NCI-H2196 treated with DMSO at 0.1 percent for 48 hours (cell line): ENCODE measurements around the gene AMMECR1.

Experiments
- DNase-seq: peaks from one replicate; lab custom pipeline; 2025; ENCODE audit not compliant: unreplicated experiment; lab: John Stamatoyannopoulos, UW

Gene AMMECR1

GRCh38 chrX:110311437-110312230 is 6.3 kb downstream of the AMMECR1 start:
- DNase-seq: no peak

- no peak for DNase-seq
These were observed 7.0 kb downstream of the AMMECR1 start for GRCh38 chrX:110310896-110311295.

- no peak for DNase-seq
These were observed 7.7 kb downstream of the AMMECR1 start for GRCh38 chrX:110310000-110310790.

- DNase-seq: no peak
These were observed 9.7 kb downstream of the AMMECR1 start for GRCh38 chrX:110308220-110308619.

GRCh38 chrX:110304884-110305283 is 13.0 kb downstream of the AMMECR1 start:
- no peak for DNase-seq

- DNase-seq: no peak
These were observed 13.5 kb downstream of the AMMECR1 start for GRCh38 chrX:110304371-110304770.

GRCh38 chrX:110302975-110303374 is 14.9 kb downstream of the AMMECR1 start:
- DNase-seq: no peak

DNA sequence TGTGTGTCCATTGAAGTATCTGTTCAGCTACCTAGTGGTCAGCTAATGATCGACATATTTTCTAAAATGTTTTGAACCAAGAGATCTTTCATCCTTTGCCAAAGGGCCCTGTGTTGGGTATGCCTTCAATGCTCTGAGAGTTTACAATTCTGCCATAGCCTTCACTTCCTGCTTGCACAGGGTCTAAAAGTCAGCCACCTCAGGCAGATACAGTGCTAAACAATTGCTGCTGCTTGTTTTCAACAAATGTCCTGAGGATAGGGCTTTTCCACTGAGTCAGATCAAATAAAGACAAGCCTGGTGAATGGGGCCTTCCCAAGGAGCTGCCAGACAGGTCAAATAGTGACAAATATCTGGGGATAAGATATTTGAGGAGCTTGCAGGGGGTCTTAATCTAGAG is 16.7 kb downstream of the AMMECR1 start:
- no peak for DNase-seq

DNA sequence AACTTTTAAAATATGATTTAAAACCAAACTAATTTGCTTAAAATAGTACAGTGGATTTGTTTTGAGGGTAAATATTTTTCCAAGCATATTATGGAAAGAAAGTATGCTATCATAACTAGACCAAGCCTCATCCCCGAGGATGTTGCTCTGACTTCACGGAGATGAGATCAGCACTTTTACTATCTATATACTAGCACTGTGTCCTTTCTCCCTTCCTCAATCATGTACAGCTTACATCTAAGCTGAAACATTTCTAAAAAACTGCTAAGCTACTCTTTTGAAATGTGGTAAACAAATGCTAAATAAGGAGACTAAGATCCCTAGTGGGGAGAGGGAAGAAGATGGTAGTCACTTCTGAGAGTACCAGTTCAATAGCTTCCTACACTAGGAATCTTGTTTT is 23.8 kb downstream of the AMMECR1 start:
- DNase-seq: no peak

DNA sequence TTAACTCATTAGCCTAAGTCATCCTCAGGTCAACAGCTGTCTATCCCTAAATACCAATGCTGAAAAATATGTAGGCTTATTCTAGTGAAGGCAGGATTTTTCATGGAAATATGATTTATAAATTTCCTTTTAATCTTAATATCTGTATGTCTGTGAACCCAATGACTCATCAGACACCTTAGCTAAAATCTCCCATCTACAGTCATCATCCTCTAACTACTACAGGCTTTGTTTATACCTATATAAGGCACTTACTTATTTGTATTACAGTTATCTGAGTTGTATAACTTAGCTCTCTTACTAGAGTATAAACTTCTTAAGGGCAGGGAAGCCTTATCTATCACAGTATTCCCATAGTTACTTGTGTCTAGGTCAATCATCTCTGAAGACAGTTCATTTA is 24.2 kb downstream of the AMMECR1 start:
- no peak for DNase-seq

GRCh38 chrX:110287605-110288004 is 30.3 kb downstream of the AMMECR1 start:
- no peak for DNase-seq

- DNase-seq: no peak
These were observed 31.8 kb downstream of the AMMECR1 start for GRCh38 chrX:110286106-110286505.

GRCh38 chrX:110284159-110284558 is 33.7 kb downstream of the AMMECR1 start:
- no peak for DNase-seq

DNA sequence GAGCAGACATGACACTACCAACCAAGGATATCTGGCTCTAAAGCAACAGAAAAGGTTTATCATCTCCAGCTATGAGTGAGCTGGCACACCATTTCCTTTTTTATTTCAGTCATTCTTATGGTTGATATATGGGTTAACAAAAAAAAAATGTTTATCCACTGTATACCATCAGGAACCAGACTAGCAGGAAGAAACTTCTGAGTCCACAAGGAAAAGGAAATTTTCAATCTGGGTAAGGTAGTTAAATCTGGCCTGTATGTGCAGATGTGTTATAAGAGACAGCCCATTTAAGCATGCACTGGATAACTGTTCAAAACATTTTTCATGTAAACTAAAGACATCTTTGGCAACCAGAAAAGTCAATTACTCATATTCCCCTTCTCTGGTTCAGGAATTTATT is 35.0 kb downstream of the AMMECR1 start:
- DNase-seq: no peak

DNA sequence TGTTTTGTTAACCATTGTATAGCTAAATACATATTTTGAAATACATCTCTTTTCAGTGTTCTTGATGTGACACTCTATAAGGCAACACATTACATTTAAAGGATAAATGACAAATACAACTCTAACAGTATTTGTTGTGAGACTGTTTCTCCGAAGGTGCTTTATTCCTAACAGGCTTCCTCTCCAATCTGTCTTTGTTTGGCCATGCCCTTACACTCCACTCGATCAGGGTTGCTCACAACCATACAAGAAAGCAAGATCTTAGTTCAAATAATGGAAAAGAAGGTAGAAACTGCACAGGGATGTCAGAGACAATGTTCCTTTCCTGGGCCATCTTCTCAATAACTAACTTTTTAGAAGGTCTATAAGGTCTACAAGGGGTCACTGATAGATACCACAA is 36.5 kb downstream of the AMMECR1 start:
- DNase-seq: no peak

DNA sequence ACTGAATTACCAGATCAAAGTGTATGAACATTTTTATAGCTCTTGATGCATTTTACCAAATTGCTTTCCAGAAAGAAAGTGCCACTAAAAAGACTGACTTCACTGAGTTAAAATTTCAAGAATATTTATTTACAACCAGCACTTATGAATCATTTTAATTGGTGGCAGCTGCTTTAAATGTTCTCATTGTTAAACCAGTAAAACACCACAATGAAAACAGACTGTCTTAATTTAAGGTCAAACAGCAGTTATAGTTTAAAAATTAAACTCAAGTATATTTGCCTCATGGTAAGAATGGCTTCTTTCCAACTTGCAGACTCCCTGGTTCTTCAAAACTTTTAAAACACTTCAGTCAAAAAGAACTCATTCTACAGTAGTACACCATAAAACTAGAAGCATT is 36.9 kb downstream of the AMMECR1 start:
- DNase-seq: no peak

GRCh38 chrX:110277609-110278008 is 40.3 kb downstream of the AMMECR1 start:
- no peak for DNase-seq

DNA sequence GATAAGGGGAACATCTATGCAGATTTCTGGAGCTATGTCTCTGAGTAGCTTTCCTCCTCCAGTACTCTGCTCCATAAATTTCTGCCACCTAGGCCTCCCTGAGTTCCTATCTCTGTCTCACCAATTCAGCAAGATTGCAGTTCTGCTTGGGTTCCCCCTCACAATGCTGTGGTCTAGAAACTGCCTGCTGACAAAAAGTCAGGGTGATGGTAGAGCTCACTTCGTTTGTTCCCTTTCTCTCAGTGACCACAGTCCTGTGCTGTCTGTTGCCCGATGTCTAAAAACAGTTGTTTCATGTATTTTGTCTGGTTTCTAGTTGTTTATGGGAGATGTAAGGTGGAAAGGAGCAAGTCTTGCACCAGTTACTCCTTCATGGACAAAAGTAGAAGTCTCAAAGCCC is 41.1 kb downstream of the AMMECR1 start:
- DNase-seq: no peak

GRCh38 chrX:110268886-110269285 is 49.0 kb downstream of the AMMECR1 start:
- DNase-seq: no peak

DNA sequence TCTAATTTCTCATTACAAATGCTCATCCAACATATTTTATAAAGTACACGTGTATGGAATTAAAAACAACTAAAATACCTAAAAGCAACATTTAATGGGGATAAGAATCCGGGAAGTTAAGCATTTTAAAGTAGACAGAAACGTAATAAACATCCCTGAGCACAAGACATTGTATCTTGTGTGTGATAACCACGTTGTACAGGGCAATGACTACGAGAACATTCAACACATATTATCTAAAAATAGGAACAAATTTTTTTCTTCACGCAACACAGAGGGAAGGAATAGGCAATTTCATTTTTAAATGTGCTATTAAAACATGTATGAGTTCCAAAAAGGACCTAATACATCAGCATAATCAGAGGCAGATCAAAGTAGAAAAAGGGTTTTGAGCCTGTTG is 49.5 kb downstream of the AMMECR1 start:
- DNase-seq: no peak

GRCh38 chrX:110267874-110268273 is 50.0 kb downstream of the AMMECR1 start:
- no peak for DNase-seq

DNA sequence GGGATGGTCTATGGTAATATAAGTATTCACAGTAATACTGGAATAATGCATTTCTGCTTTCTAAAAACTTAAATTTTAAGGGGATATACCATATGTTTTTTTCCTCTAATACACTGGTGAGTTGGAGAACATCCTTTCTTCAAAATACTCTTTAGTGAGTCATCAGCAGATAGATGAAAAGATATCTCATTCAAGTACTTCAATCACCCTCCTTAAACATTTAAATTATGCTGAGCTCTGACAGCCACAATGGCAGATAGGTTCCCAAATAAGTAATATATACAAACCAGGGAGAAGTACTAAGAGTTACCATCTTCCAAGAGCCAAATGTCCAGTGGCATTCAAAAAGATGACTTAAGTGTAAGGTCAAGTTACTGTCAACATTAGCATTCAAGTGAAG is 52.2 kb downstream of the AMMECR1 start:
- no peak for DNase-seq
